Testis (tissue), 2 donors: ENCODE results near the gene IDE.

Experiments used
- POLR2A ChIP-seq: fragments of 450-650 bp; IDR thresholded peaks from one replicate; pipeline ENCODE4 v1.6.1; 2017; ENCODE audit warnings: antibody characterized with exemption, mild to moderate bottlenecking, moderate library complexity
- TF ChIP-seq, protein P1 (sequence below), 3 experiments: fragments of 450-650 bp in 2 of 3; fragments of 200-600 bp in 1 of 3; sonication (generic) in 1 of 3; IDR thresholded peaks; one replicate each; pipeline ENCODE4 v1.5.1; 2016 to 2019; ENCODE audit warnings: antibody characterized with exemption in 3 of 3, mild to moderate bottlenecking in 2 of 3, moderate library complexity in 1 of 3

DNA sequence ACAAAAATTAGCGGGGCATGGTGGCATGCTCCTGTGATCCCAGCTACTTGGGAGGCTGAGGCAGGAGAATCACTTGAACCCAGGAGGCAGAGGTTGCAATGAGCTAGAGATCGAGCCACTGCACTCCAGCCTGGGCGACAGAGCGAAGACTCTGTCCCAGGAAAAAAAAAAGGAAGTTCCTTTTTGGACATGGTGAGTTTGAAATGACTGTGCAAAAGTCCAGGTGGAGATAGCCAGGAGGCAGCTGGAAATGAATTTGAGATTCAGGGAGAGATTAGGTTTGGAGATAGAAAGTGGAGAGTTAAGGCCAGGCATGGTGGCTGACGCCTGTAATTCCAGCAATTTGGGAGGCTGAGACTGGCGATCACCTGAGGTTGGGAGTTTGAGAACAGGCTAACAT lies 143.8 kb downstream of the IDE start:
- TF ChIP-seq, protein P1, sequence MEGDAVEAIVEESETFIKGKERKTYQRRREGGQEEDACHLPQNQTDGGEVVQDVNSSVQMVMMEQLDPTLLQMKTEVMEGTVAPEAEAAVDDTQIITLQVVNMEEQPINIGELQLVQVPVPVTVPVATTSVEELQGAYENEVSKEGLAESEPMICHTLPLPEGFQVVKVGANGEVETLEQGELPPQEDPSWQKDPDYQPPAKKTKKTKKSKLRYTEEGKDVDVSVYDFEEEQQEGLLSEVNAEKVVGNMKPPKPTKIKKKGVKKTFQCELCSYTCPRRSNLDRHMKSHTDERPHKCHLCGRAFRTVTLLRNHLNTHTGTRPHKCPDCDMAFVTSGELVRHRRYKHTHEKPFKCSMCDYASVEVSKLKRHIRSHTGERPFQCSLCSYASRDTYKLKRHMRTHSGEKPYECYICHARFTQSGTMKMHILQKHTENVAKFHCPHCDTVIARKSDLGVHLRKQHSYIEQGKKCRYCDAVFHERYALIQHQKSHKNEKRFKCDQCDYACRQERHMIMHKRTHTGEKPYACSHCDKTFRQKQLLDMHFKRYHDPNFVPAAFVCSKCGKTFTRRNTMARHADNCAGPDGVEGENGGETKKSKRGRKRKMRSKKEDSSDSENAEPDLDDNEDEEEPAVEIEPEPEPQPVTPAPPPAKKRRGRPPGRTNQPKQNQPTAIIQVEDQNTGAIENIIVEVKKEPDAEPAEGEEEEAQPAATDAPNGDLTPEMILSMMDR (IDR thresholded peaks at IDR 0.05) = no peak
- TF ChIP-seq POLR2A = no peak
